ENCODE results near the gene CDH13.

CDH13 gene

DNA sequence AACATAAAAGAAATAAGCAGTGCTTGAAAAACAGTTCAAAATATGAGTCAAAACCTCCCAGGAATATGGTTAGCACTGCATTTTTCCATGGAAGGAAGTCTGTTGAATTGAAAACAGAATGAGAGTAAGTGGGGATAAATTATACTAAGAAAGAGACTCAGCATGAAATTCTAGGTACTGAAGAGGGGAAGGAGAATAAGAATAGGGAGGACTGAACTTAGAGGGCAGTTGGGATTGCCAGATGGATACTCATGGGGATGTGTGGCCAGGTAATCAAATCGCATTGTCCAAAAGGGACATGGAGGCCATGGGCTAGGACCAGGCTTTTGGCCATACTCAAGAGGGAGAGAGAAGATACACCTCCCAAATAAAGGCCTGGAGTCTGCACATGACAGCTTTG is 247.9 kb downstream of the CDH13 start:
- no peaks in the 10 kb centered on the region for H3K4me1 Mint-ChIP-seq (ENCODE audit: low read depth)

GRCh38 chr16:82876951-82877350 is 250.2 kb downstream of the CDH13 start:
- Mint-ChIP-seq H3K36me3 (ENCODE audit: low read depth) (no peaks in the 10 kb centered on the region), H3K27ac (no peak overlapping the region), H3K4me1 (ENCODE audit: low read depth) (no peaks in the 10 kb centered on the region), H3K4me3 (no peak overlapping the region), H3K9me3 (no peaks in the 10 kb centered on the region), H3K27me3 (ENCODE audit: low read depth) (no peaks in the 10 kb centered on the region)

More for the DNA sequence above, 247.9 kb downstream of the CDH13 start:
- no peaks in the 10 kb centered on the region for H3K36me3 Mint-ChIP-seq (ENCODE audit: low read depth)
- no peak overlapping the region for H3K27ac Mint-ChIP-seq
- H3K27me3 Mint-ChIP-seq (ENCODE audit: low read depth), result peaks cover 5% of the 10 kb centered on the region
- H3K4me3 Mint-ChIP-seq, result no peak overlapping the region
- H3K9me3 Mint-ChIP-seq, result peaks cover 5% of the 10 kb centered on the region

DNA sequence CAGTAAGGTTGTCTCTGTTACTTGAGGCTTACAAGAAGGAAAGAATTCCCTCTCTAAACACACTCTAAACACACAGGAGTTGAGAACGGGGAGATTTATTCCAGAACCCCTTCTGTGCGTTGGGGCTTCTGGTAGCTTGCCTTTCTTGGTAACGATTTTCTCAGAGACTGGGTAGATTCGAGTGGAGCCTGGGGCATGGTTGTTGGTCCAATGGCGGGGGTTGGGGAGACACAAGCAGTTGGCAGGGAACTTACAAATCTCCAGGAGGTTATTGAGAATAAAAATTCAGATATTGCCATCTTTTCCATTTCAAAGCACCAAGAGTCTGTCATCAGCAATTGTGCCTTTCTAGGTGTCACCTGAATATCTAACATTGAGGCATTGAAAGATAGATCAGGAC is 251.7 kb downstream of the CDH13 start:
- Mint-ChIP-seq H3K4me1 (ENCODE audit: low read depth) (no peaks in the 10 kb centered on the region), H3K27ac (no peak overlapping the region), H3K27me3 (ENCODE audit: low read depth) (no peaks in the 10 kb centered on the region), H3K4me3 (no peak overlapping the region), H3K9me3 (no peaks in the 10 kb centered on the region), H3K36me3 (ENCODE audit: low read depth) (no peaks in the 10 kb centered on the region)

- no peak overlapping the region for H3K4me3 Mint-ChIP-seq
- no peaks in the 10 kb centered on the region for H3K9me3 Mint-ChIP-seq
These were observed 253.6 kb downstream of the CDH13 start for GRCh38 chr16:82880346-82880745.

DNA sequence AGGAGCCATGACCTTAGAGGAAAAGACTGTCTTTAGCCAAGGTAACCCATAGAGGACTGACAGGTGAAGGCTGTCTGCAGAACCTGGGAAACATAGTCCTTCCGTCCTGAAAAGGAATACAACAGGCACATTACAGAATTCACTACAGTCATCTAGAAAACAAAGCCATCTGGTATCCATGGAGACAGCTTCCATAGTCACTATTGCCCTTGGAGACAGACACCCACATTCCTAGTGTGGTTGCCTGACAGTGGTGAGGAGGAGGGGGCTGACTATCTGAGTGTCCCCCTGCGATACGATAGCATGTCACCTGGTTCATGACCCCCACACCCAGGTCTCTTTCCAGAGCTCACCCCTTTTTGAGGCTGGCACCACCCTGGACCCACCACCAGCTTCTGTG is 254.7 kb downstream of the CDH13 start:
- H3K27me3 Mint-ChIP-seq (ENCODE audit: low read depth), result no peaks in the 10 kb centered on the region
- no peak overlapping the region for H3K4me3 Mint-ChIP-seq
- no peaks in the 10 kb centered on the region for H3K36me3 Mint-ChIP-seq (ENCODE audit: low read depth)
- H3K4me1 Mint-ChIP-seq (ENCODE audit: low read depth), result no peaks in the 10 kb centered on the region
- H3K27ac Mint-ChIP-seq, result no peak overlapping the region
- H3K9me3 Mint-ChIP-seq, result no peaks in the 10 kb centered on the region

More at GRCh38 chr16:82880346-82880745, 253.6 kb downstream of the CDH13 start:
- Mint-ChIP-seq H3K27ac (no peak overlapping the region), H3K27me3 (ENCODE audit: low read depth) (no peaks in the 10 kb centered on the region), H3K4me1 (ENCODE audit: low read depth) (no peaks in the 10 kb centered on the region), H3K36me3 (ENCODE audit: low read depth) (no peaks in the 10 kb centered on the region)

DNA sequence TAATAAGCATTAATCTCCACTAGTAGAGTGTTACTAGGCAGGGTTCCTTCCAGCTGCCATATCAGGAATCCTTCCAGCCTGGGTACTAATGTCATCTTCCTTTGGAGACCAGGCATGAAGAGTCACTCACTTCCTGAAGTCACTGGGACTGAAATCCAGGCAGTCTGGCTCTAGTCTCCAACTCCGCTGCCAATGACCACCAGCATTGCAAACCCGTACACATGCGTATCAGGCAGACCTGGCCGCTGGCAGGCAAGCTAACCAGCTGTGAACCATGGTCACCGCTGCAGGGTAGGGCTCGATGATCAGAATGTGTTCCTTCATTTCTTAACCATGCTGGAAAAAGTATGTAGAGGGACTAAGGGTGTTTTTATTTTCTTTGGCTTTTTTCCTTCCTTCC is 255.5 kb downstream of the CDH13 start:
- no peaks in the 10 kb centered on the region for H3K4me1 Mint-ChIP-seq (ENCODE audit: low read depth)
- no peaks in the 10 kb centered on the region for H3K36me3 Mint-ChIP-seq (ENCODE audit: low read depth)
- no peaks in the 10 kb centered on the region for H3K27me3 Mint-ChIP-seq (ENCODE audit: low read depth)
- no peak overlapping the region for H3K27ac Mint-ChIP-seq
- no peaks in the 10 kb centered on the region for H3K9me3 Mint-ChIP-seq
- no peak overlapping the region for H3K4me3 Mint-ChIP-seq

GRCh38 chr16:82882982-82883835 is 256.4 kb downstream of the CDH13 start:
- no peaks in the 10 kb centered on the region for H3K36me3 Mint-ChIP-seq (ENCODE audit: low read depth)
- no peaks in the 10 kb centered on the region for H3K4me1 Mint-ChIP-seq (ENCODE audit: low read depth)
- no peaks in the 10 kb centered on the region for H3K9me3 Mint-ChIP-seq
- H3K27ac Mint-ChIP-seq, result no peak overlapping the region
- H3K4me3 Mint-ChIP-seq, result no peak overlapping the region
- no peaks in the 10 kb centered on the region for H3K27me3 Mint-ChIP-seq (ENCODE audit: low read depth)

GRCh38 chr16:82884320-82884898 is 257.6 kb downstream of the CDH13 start:
- no peaks in the 10 kb centered on the region for H3K27me3 Mint-ChIP-seq (ENCODE audit: low read depth)
- no peak overlapping the region for H3K27ac Mint-ChIP-seq
- H3K9me3 Mint-ChIP-seq, result no peaks in the 10 kb centered on the region

DNA sequence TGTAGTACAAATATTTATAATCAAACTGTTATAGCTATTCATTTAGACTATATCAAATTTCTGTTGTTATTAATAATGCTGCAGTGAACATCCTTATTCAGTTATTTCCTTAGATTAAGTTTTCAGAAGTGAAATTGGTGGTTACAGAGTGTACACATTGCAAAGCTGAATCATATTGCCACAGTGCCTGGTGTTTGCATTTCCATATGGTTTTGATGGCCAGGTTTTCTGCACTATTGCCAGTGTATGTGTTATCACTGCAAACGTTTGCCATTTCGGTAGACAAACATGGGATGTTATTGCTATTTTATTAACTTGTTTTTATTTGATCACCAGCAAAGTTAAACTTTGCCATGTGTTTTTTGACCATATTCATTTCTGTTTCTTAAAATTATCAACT is 259.4 kb downstream of the CDH13 start:
- no peaks in the 10 kb centered on the region for H3K27me3 Mint-ChIP-seq (ENCODE audit: low read depth)
- no peak overlapping the region for H3K27ac Mint-ChIP-seq
- no peaks in the 10 kb centered on the region for H3K4me1 Mint-ChIP-seq (ENCODE audit: low read depth)
- no peak overlapping the region for H3K4me3 Mint-ChIP-seq
- H3K36me3 Mint-ChIP-seq (ENCODE audit: low read depth), result no peaks in the 10 kb centered on the region
- H3K9me3 Mint-ChIP-seq, result no peaks in the 10 kb centered on the region

More at GRCh38 chr16:82884320-82884898, 257.6 kb downstream of the CDH13 start:
- H3K4me1 Mint-ChIP-seq (ENCODE audit: low read depth), result no peaks in the 10 kb centered on the region
- no peaks in the 10 kb centered on the region for H3K36me3 Mint-ChIP-seq (ENCODE audit: low read depth)
- no peak overlapping the region for H3K4me3 Mint-ChIP-seq

DNA sequence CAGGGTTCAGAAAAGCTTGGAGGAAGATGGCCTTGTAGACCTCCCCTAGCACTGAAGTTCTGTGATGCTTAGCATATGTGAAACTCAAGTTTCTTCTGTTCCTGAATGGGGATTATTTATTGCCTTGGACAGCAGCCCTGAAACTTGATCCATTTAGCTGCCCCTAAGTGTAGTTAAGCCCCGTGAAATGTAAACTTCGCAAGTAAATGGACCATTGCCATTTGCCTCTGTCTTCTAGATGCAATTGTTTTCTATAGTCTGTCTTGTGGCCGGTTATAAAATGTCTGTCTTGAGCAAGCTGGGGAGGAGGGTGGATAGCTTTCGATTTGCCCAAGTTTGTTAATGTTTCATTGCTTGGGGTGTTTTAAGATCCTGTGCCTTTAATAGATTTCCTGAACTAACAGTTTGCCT is 261.8 kb downstream of the CDH13 start:
- H3K27ac Mint-ChIP-seq, result no peak overlapping the region
- H3K27me3 Mint-ChIP-seq (ENCODE audit: low read depth), result no peaks in the 10 kb centered on the region
- H3K9me3 Mint-ChIP-seq, result no peaks in the 10 kb centered on the region
- no peaks in the 10 kb centered on the region for H3K4me1 Mint-ChIP-seq (ENCODE audit: low read depth)
- H3K4me3 Mint-ChIP-seq, result no peak overlapping the region
- no peaks in the 10 kb centered on the region for H3K36me3 Mint-ChIP-seq (ENCODE audit: low read depth)

DNA sequence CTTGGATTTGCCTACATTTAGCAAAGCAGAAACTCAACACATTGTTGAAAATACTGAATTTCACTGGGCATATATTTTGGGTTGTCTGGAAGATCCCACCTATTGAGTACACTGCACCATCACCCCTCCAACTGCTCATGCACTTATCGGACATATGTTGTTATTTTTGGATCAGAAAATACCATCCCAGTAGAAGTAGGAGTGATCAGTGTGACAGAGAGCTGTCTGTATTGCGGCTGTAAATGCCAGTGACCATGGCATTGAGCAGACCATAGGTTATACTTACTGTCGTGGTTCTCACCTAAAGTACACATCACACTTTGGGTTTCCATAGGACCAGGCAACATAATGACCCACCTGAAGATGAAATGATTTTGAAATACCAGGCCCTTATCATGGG is 264.7 kb downstream of the CDH13 start:
- Mint-ChIP-seq H3K4me3 (no peak overlapping the region), H3K36me3 (ENCODE audit: low read depth) (no peaks in the 10 kb centered on the region), H3K27me3 (ENCODE audit: low read depth) (no peaks in the 10 kb centered on the region), H3K9me3 (peaks cover 3% of the 10 kb centered on the region), H3K27ac (no peak overlapping the region), H3K4me1 (ENCODE audit: low read depth) (no peaks in the 10 kb centered on the region)

DNA sequence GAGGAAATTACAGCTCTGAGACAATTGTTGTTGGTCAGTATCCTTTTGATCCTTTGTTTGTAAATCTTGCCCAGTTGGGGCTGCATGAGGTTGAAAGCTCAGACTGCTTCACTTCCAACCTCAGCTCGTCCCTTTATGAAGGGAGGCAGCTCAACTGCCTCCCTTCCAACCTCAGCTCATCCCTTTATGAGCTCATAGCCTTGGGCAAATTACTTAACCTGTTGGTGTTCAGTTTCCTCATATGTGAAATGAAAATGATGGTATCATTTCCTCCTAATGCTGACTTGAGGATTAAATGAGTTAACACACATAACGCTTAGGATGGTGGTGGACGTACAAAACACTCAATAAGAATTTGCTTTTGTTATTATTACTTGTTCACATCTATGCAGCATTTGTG is 265.1 kb downstream of the CDH13 start:
- H3K9me3 Mint-ChIP-seq, result peaks cover 3% of the 10 kb centered on the region
- H3K4me1 Mint-ChIP-seq (ENCODE audit: low read depth), result no peaks in the 10 kb centered on the region
- no peak overlapping the region for H3K4me3 Mint-ChIP-seq
- no peaks in the 10 kb centered on the region for H3K36me3 Mint-ChIP-seq (ENCODE audit: low read depth)
- no peaks in the 10 kb centered on the region for H3K27me3 Mint-ChIP-seq (ENCODE audit: low read depth)
- H3K27ac Mint-ChIP-seq, result no peak overlapping the region

GRCh38 chr16:82892324-82892723 is 265.6 kb downstream of the CDH13 start:
- Mint-ChIP-seq H3K27me3 (ENCODE audit: low read depth) (no peaks in the 10 kb centered on the region), H3K9me3 (peaks cover 3% of the 10 kb centered on the region), H3K36me3 (ENCODE audit: low read depth) (no peaks in the 10 kb centered on the region), H3K27ac (no peak overlapping the region), H3K4me1 (ENCODE audit: low read depth) (no peaks in the 10 kb centered on the region), H3K4me3 (no peak overlapping the region)

DNA sequence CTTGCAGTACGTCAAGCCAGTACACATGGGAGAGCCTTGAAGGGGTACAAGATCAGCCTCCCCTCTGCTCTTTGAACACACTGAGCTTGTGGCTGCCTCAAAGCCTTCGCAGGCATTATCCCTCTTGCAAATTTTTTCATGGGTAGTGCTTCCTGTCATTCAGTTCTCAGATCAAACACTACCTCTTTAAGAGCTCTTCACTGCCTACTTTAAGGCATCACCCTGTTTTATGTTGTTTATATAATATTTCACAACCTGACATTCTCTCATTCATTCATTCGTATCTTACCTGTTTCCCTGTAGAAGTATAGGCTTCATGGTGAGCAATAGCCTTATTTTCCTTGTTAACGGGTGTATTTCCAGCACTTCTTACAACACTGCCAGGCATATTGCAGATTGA is 269.1 kb downstream of the CDH13 start:
- no peaks in the 10 kb centered on the region for H3K27me3 Mint-ChIP-seq (ENCODE audit: low read depth)
- H3K9me3 Mint-ChIP-seq, result peaks cover 3% of the 10 kb centered on the region
- no peak overlapping the region for H3K4me3 Mint-ChIP-seq
- H3K4me1 Mint-ChIP-seq (ENCODE audit: low read depth), result no peaks in the 10 kb centered on the region
- H3K27ac Mint-ChIP-seq, result no peak overlapping the region
- no peaks in the 10 kb centered on the region for H3K36me3 Mint-ChIP-seq (ENCODE audit: low read depth)

DNA sequence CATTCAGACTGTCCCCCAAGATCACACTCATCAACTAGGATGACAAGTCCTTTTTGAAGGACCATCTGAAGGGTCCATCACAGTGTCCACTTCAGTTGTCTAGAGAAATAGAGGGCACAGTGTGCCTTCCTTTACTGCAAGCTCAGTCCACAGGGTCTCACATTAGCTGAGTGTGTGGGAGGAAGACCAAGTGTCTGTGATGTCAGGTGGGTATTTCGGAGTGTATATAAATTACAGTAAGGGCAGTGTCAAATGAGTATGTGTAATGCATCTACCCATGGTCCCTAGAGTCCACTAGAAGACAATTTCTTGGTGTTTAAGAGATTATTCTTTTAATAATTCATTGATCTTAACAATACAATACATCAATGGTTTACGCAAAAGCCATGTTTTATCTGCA is 272.2 kb downstream of the CDH13 start:
- no peak overlapping the region for H3K27ac Mint-ChIP-seq
- H3K27me3 Mint-ChIP-seq (ENCODE audit: low read depth), result no peaks in the 10 kb centered on the region
- no peaks in the 10 kb centered on the region for H3K36me3 Mint-ChIP-seq (ENCODE audit: low read depth)
- H3K9me3 Mint-ChIP-seq, result peaks cover 3% of the 10 kb centered on the region
- H3K4me3 Mint-ChIP-seq, result no peak overlapping the region
- no peaks in the 10 kb centered on the region for H3K4me1 Mint-ChIP-seq (ENCODE audit: low read depth)
